ENCODE data around the gene AHI1.

DNA sequence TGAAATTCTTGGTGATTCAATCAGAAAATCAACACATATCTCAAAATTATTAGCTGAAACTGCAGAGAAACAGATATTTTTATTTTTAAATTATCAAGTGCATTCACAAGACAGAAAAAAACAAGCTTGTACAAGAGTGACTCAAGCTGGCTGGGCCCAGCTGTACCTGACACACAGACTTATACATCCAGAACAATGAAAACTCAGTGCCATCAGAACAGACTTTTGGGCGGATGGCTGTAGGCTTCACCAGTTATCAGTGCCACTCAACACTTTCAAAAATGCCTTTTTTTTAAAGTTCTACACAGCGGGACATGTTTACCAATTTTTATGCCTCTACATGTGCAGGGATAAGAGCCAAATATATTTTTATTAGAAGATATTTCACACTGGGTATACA, 213.6 kb downstream of the AHI1 start:
- TF ChIP-seq, protein P1, sequence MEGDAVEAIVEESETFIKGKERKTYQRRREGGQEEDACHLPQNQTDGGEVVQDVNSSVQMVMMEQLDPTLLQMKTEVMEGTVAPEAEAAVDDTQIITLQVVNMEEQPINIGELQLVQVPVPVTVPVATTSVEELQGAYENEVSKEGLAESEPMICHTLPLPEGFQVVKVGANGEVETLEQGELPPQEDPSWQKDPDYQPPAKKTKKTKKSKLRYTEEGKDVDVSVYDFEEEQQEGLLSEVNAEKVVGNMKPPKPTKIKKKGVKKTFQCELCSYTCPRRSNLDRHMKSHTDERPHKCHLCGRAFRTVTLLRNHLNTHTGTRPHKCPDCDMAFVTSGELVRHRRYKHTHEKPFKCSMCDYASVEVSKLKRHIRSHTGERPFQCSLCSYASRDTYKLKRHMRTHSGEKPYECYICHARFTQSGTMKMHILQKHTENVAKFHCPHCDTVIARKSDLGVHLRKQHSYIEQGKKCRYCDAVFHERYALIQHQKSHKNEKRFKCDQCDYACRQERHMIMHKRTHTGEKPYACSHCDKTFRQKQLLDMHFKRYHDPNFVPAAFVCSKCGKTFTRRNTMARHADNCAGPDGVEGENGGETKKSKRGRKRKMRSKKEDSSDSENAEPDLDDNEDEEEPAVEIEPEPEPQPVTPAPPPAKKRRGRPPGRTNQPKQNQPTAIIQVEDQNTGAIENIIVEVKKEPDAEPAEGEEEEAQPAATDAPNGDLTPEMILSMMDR (IDR thresholded peaks at IDR 0.05; ENCODE audit: low read depth, low read length), result no peak
- no peak for TF ChIP-seq EZH2phosphoT487 (IDR thresholded peaks at IDR 0.05; ENCODE audit: low read depth)

Measured in OCI-LY3 (cell line).